ENCODE measurements around the gene SFXN5. TPM values are rescaled to one million over a fixed set of nuclear protein-coding genes. Genes with fewer than 3 reads are reported as not detected.

The SFXN5 gene
- polyA plus RNA-seq, 3 donors, result 5.9 to 28.6 (median 9.5) TPM

GRCh38 chr2:72917138-72917876, 154.2 kb downstream of the SFXN5 start, which contains the start of gene EMX1:
Gene EMX1 (plus strand): TSS chr2:72917519. CDS start chr2:72917853, 334 bp downstream.
- Histone ChIP-seq H3K4me1 (ENCODE audit: control insufficient read depth in 1 of 2, insufficient read depth in 2 of 2, low read length in 2 of 2) (peaks cover 26 to 42% of the 10 kb centered on the region in 2 donors), H2AFZ (ENCODE audit: insufficient read depth, low read depth, low read length, poor library complexity, severe bottlenecking) (peak within 1 kb of the TSS; percentile 41), H3K4me2 (replicated peaks; ENCODE audit: extremely low read depth, low read length, poor library complexity, severe bottlenecking) (peak within 1 kb of the TSS; percentile 65), H3K79me2 (ENCODE audit: insufficient read depth, low read length) (no peaks in the 10 kb centered on the region), H3K27ac (ENCODE audit: low read depth in 1 of 2, low read length in 2 of 2) (no peak within 1 kb of the TSS), H3K9me3 (replicated peaks in 1 of 2; ENCODE audit: control insufficient read depth in 1 of 2, insufficient read depth in 1 of 2, low read length in 2 of 2) (peaks cover 6 to 61% of the 10 kb centered on the region in 2 donors), H3K27me3 (ENCODE audit: control insufficient read depth in 2 of 2, insufficient read depth in 2 of 2, low read length in 2 of 2) (peaks cover 83 to 93% of the 10 kb centered on the region in 2 donors), H3K9ac (ENCODE audit: insufficient read depth, low read length, poor library complexity, severe bottlenecking) (no peak within 1 kb of the TSS), H3K4me3 (replicated peaks in 1 of 3; ENCODE audit: low read depth in 2 of 3, low read length in 3 of 3) (peak within 1 kb of the TSS in 1 of 3 experiments; percentile 42), H4K20me1 (ENCODE audit: insufficient read depth, low read length) (no peaks in the 10 kb centered on the region), H3K36me3 (replicated peaks in 1 of 2; ENCODE audit: control insufficient read depth in 1 of 2, insufficient read depth in 2 of 2, low read length in 2 of 2) (no peaks in the 10 kb centered on the region)
- Mint-ChIP-seq H3K27ac (no peak within 1 kb of the TSS), H3K36me3 (peaks cover 3% of the 10 kb centered on the region in 2 donors), H3K4me1 (peaks cover 22% of the 10 kb centered on the region), H3K27me3 (ENCODE audit: low read depth in 3 of 3) (peaks cover 86 to 94% (median 87%) of the 10 kb centered on the region in 3 donors), H3K4me3 (peak within 1 kb of the TSS; percentile 64 to 82), H3K9me3 (peaks cover 0 to 39% (median 14%) of the 10 kb centered on the region in 7 donors)
- intact Hi-C loops (cut with micrococcal nuclease), result no loop called here
- no peak for DNase-seq
- TF ChIP-seq CTCF (IDR thresholded peaks at IDR 0.05), result no peak
- WGBS (ENCODE audit: insufficient coverage), result under 1% methylated on average over 62 of the region's 82 CpGs

- Histone ChIP-seq H4K20me1 (ENCODE audit: insufficient read depth, low read length) (no peaks in the 10 kb centered on the region), H3K9ac (ENCODE audit: insufficient read depth, low read length, poor library complexity, severe bottlenecking) (no peak overlapping the region), H3K9me3 (replicated peaks in 1 of 2; ENCODE audit: control insufficient read depth in 1 of 2, insufficient read depth in 1 of 2, low read length in 2 of 2) (peaks cover 6 to 55% of the 10 kb centered on the region in 2 donors), H3K79me2 (ENCODE audit: insufficient read depth, low read length) (no peaks in the 10 kb centered on the region), H3K27me3 (ENCODE audit: control insufficient read depth in 2 of 2, insufficient read depth in 2 of 2, low read length in 2 of 2) (peaks cover 83 to 93% of the 10 kb centered on the region in 2 donors), H2AFZ (ENCODE audit: insufficient read depth, low read depth, low read length, poor library complexity, severe bottlenecking) (no peak overlapping the region), H3K27ac (ENCODE audit: low read depth in 1 of 2, low read length in 2 of 2) (no peak overlapping the region), H3K4me2 (replicated peaks; ENCODE audit: extremely low read depth, low read length, poor library complexity, severe bottlenecking) (peak overlapping the region; percentile 65), H3K4me1 (ENCODE audit: control insufficient read depth in 1 of 2, insufficient read depth in 2 of 2, low read length in 2 of 2) (peaks cover 26 to 42% of the 10 kb centered on the region in 2 donors), H3K36me3 (replicated peaks in 1 of 2; ENCODE audit: control insufficient read depth in 1 of 2, insufficient read depth in 2 of 2, low read length in 2 of 2) (no peaks in the 10 kb centered on the region), H3K4me3 (replicated peaks in 1 of 3; ENCODE audit: low read depth in 2 of 3, low read length in 3 of 3) (peak overlapping the region in 1 of 3 experiments; percentile 42)
- no peak for DNase-seq
- Mint-ChIP-seq H3K4me1 (peaks cover 22% of the 10 kb centered on the region), H3K36me3 (peaks cover 3% of the 10 kb centered on the region in 2 donors), H3K27ac (no peak overlapping the region), H3K27me3 (ENCODE audit: low read depth in 3 of 3) (peaks cover 86 to 94% (median 87%) of the 10 kb centered on the region in 3 donors), H3K9me3 (peaks cover 0 to 39% (median 14%) of the 10 kb centered on the region in 7 donors), H3K4me3 (peak overlapping the region; percentile 64 to 82)
- no peak for TF ChIP-seq CTCF (IDR thresholded peaks at IDR 0.05)
- WGBS (ENCODE audit: insufficient coverage), result 2% methylated on average over 26 of the region's 29 CpGs
- intact Hi-C loops (cut with micrococcal nuclease), result no loop called here
Observed at GRCh38 chr2:72916743-72917137, 154.8 kb downstream of the SFXN5 start.
